CD4-positive, alpha-beta T cell (primary cell): ENCODE results near the gene DIS3L2. TPM values are rescaled to one million over a fixed set of nuclear protein-coding genes. Genes with fewer than 3 reads are reported as not detected.

Experiments
- ATAC-seq: fragments of 200-7000 bp; cut with Tn5 transposase; one replicate; pipeline ENCODE4 v1.10.0; 2022; ENCODE audit warnings: mild to moderate bottlenecking; ENCODE audit not compliant: poor library complexity
- CTCF ChIA-PET: fragments of 350-600 bp; sonication (Branson Sonifier 250); formaldehyde crosslinking; loops from one replicate; lab custom pipeline; 2021; ENCODE audit warnings: antibody characterized with exemption, inconsistent platforms; lab: Charles Lee
- POLR2A ChIA-PET: fragments of 350-600 bp; sonication (Branson Sonifier 250); formaldehyde crosslinking; loops from one replicate; lab custom pipeline; 2021; ENCODE audit warnings: antibody characterized with exemption, inconsistent platforms; lab: Charles Lee
- DNase-seq, 14 experiments: peaks; one replicate each; pipeline ENCODE4 v3.0.0-alpha.2; 2013 to 2020; ENCODE audit warnings: mixed read lengths in 2 of 14
- H3K27ac ChIP-seq, 2 donors: one replicate each; pipeline versions ENCODE4 v1.5.1 to v1.7.0; 2013; ENCODE audit warnings: low read length in 2 of 2, low read depth in 1 of 2, mild to moderate bottlenecking in 1 of 2
- H3K27me3 ChIP-seq, 2 experiments: 1 replicate in 1 of 2; 2 replicates in 1 of 2; pipeline versions ENCODE4 v1.6.1 to v1.7.0; 2013; ENCODE audit warnings: low read length in 2 of 2, control low read depth in 1 of 2, mild to moderate bottlenecking in 1 of 2, moderate library complexity in 1 of 2; ENCODE audit not compliant: insufficient read depth in 2 of 2, control insufficient read depth in 1 of 2
- H3K36me3 ChIP-seq: one replicate; pipeline ENCODE4 v1.6.1; 2013; ENCODE audit warnings: low read length, control low read depth; ENCODE audit not compliant: insufficient read depth
- H3K4me1 ChIP-seq: one replicate; pipeline ENCODE4 v1.6.1; 2013; ENCODE audit warnings: low read length, control low read depth; ENCODE audit not compliant: insufficient read depth
- H3K4me3 ChIP-seq: one replicate; pipeline ENCODE4 v1.5.1; 2013; ENCODE audit warnings: mild to moderate bottlenecking, low read length, moderate library complexity
- H3K9me3 ChIP-seq, 2 experiments: 1 replicate in 1 of 2; 2 replicates in 1 of 2; pipeline versions ENCODE4 v1.6.1 to v1.7.0; 2013; ENCODE audit warnings: low read length in 2 of 2, mild to moderate bottlenecking in 2 of 2, control low read depth in 1 of 2, moderate library complexity in 1 of 2; ENCODE audit not compliant: control insufficient read depth in 1 of 2, insufficient read depth in 1 of 2
- H3K27ac Mint-ChIP-seq: one replicate; pipeline ENCODE4 v1.8.0; 2020; ENCODE audit warnings: mixed read lengths
- H3K27me3 Mint-ChIP-seq: one replicate; pipeline ENCODE4 v1.8.0; 2021; ENCODE audit warnings: mixed read lengths
- H3K36me3 Mint-ChIP-seq: one replicate; pipeline ENCODE4 v1.8.0; 2021; ENCODE audit warnings: low read depth, mixed read lengths
- H3K4me1 Mint-ChIP-seq: one replicate; pipeline ENCODE4 v1.8.0; 2021; ENCODE audit warnings: low read depth, mixed read lengths
- H3K4me3 Mint-ChIP-seq: one replicate; pipeline ENCODE4 v1.8.0; 2020; ENCODE audit warnings: mild to moderate bottlenecking, mixed read lengths
- H3K9me3 Mint-ChIP-seq: one replicate; pipeline ENCODE4 v1.8.0; 2020; ENCODE audit warnings: mixed read lengths
- intact Hi-C, 2 experiments: fragments of 100-400 bp; cut with DNase I in 1 of 2; cut with micrococcal nuclease in 1 of 2; formaldehyde crosslinking; loops; one replicate each; pipeline versions ENCODE4 v1.15.1 to v1.9.0; 2023 to 2025; cut with DNase I, micrococcal nuclease
- total RNA-seq, 174 experiments: library from RNA in 2 of 174; stranded (reverse) in 2 of 174; gene quantifications; one replicate each; pipeline ENCODE4 v1.2.3 and lab custom pipeline; 2021 to 2026
- TF ChIP-seq, protein P1 (sequence below): fragments of 200-600 bp; IDR thresholded peaks from one replicate; pipeline ENCODE4 v1.8.0; 2022; ENCODE audit warnings: antibody characterized with exemption, mild to moderate bottlenecking

Gene DIS3L2
- total RNA-seq, 2 experiments from 2014 or later, result 59.8 to 62.9 TPM

GRCh38 chr2:231928481-231928880 is 33.0 kb upstream of the DIS3L2 start:
- Histone ChIP-seq H3K27ac (no peak overlapping the region), H3K36me3 (no peaks in the 10 kb centered on the region), H3K4me1 (peaks cover 22% of the 10 kb centered on the region), H3K9me3 (peaks cover 0 to 6% of the 10 kb centered on the region in 2 experiments), H3K4me3 (no peak overlapping the region), H3K27me3 (peaks cover 38 to 55% of the 10 kb centered on the region in 2 experiments)
- ChIA-PET POLR2A (no interaction called here), CTCF (no interaction called here)
- DNase-seq (no peak), ATAC-seq (no peak)
- peaks cover 6% of the 10 kb centered on the region for H3K4me1 Mint-ChIP-seq
- no peak overlapping the region for H3K4me3 Mint-ChIP-seq
- no peaks in the 10 kb centered on the region for H3K36me3 Mint-ChIP-seq
- no peak overlapping the region for H3K27ac Mint-ChIP-seq
- intact Hi-C loops, result loop anchor here in 1 of 2 experiments (5.0 to 10.0 kb wide), 2 partner anchors 514 to 596 kb away; partner anchors contain the start of genes CHRND and PRSS56
- TF ChIP-seq, protein P1, sequence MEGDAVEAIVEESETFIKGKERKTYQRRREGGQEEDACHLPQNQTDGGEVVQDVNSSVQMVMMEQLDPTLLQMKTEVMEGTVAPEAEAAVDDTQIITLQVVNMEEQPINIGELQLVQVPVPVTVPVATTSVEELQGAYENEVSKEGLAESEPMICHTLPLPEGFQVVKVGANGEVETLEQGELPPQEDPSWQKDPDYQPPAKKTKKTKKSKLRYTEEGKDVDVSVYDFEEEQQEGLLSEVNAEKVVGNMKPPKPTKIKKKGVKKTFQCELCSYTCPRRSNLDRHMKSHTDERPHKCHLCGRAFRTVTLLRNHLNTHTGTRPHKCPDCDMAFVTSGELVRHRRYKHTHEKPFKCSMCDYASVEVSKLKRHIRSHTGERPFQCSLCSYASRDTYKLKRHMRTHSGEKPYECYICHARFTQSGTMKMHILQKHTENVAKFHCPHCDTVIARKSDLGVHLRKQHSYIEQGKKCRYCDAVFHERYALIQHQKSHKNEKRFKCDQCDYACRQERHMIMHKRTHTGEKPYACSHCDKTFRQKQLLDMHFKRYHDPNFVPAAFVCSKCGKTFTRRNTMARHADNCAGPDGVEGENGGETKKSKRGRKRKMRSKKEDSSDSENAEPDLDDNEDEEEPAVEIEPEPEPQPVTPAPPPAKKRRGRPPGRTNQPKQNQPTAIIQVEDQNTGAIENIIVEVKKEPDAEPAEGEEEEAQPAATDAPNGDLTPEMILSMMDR, result no peak
- no peaks in the 10 kb centered on the region for H3K9me3 Mint-ChIP-seq
- H3K27me3 Mint-ChIP-seq, result peaks cover 47% of the 10 kb centered on the region

- TF ChIP-seq, protein P1, result no peak
- Mint-ChIP-seq H3K27me3 (peaks cover 41% of the 10 kb centered on the region), H3K4me1 (peaks cover 6% of the 10 kb centered on the region), H3K27ac (no peak overlapping the region), H3K4me3 (no peak overlapping the region), H3K9me3 (no peaks in the 10 kb centered on the region), H3K36me3 (no peaks in the 10 kb centered on the region)
- Histone ChIP-seq H3K27ac (no peak overlapping the region), H3K27me3 (peaks cover 32 to 49% of the 10 kb centered on the region in 2 experiments), H3K9me3 (peaks cover 0 to 6% of the 10 kb centered on the region in 2 experiments), H3K4me1 (peaks cover 22% of the 10 kb centered on the region), H3K36me3 (no peaks in the 10 kb centered on the region), H3K4me3 (no peak overlapping the region)
- ChIA-PET POLR2A (no interaction called here), CTCF (no interaction called here)
- intact Hi-C loops, result loop anchor here in 1 of 2 experiments (5.0 to 10.0 kb wide), 2 partner anchors 513 to 596 kb away; partner anchors contain the start of genes CHRND and PRSS56
- no peak for ATAC-seq
- DNase-seq, result no peak
Measured at GRCh38 chr2:231928901-231929725, 32.4 kb upstream of the DIS3L2 start.

GRCh38 chr2:231929961-231930592 is 31.4 kb upstream of the DIS3L2 start:
- ChIA-PET CTCF (no interaction called here), POLR2A (no interaction called here)
- ATAC-seq (no peak), DNase-seq (no peak)
- Mint-ChIP-seq H3K27me3 (peaks cover 31% of the 10 kb centered on the region), H3K36me3 (no peaks in the 10 kb centered on the region), H3K27ac (no peak overlapping the region), H3K4me3 (no peak overlapping the region), H3K9me3 (no peaks in the 10 kb centered on the region), H3K4me1 (peaks cover 6% of the 10 kb centered on the region)
- peaks cover 22 to 40% of the 10 kb centered on the region in 2 experiments for H3K27me3 ChIP-seq
- H3K36me3 ChIP-seq, result no peaks in the 10 kb centered on the region
- TF ChIP-seq, protein P1, result no peak
- H3K9me3 ChIP-seq, result peaks cover 0 to 6% of the 10 kb centered on the region in 2 experiments
- intact Hi-C loops, result loop anchor here in 1 of 2 experiments (5.0 to 10.0 kb wide), 2 partner anchors 512 to 595 kb away; partner anchors contain the start of genes CHRND and PRSS56
- no peak overlapping the region for H3K4me3 ChIP-seq
- H3K4me1 ChIP-seq, result peaks cover 20% of the 10 kb centered on the region
- H3K27ac ChIP-seq, result no peak overlapping the region
